A673 (cell line): ENCODE measurements around the gene DHRS7C. TPM values are rescaled to one million over a fixed set of nuclear protein-coding genes. Genes with fewer than 3 reads are reported as not detected.

Experiments
- BruUV-seq: library from RNA; stranded (reverse); fragments of 400-500 nt; replicated peaks from 2 replicates; lab custom pipeline; 2021; lab: Mats Ljungman, UMichigan
- CTCF ChIA-PET: fragments of 300-600 bp; sonication (Branson Sonifier 250); formaldehyde crosslinking; loops from one replicate; lab custom pipeline; 2022; ENCODE audit warnings: antibody characterized with exemption; lab: Charles Lee
- POLR2A ChIA-PET: fragments of 300-600 bp; sonication (Branson Sonifier 250); formaldehyde crosslinking; loops from one replicate; lab custom pipeline; 2022; ENCODE audit warnings: antibody characterized with exemption; ENCODE audit not compliant: low non-redundant PET; lab: Charles Lee
- DNase-seq: peaks from one replicate; pipeline ENCODE4 v3.0.0-alpha.2; 2015; ENCODE audit warnings: low spot score
- H3K27ac ChIP-seq: fragments of 200-600 bp; sonication (generic); 2 replicates; pipeline ENCODE4 v1.5.1; 2016; ENCODE audit warnings: mixed run types, low read depth, mild to moderate bottlenecking, mixed read lengths, antibody characterized with exemption, low read length; ENCODE audit not compliant: poor library complexity, severe bottlenecking
- H3K27me3 ChIP-seq: fragments of 200-600 bp; sonication (generic); replicated peaks from 2 replicates; pipeline ENCODE4 v1.6.1; 2017; ENCODE audit warnings: mixed run types, low read depth, mild to moderate bottlenecking, mixed read lengths, antibody characterized with exemption, low read length; ENCODE audit not compliant: insufficient read depth, poor library complexity
- H3K36me3 ChIP-seq: fragments of 200-600 bp; sonication (generic); 2 replicates; pipeline ENCODE4 v1.6.1; 2016; ENCODE audit warnings: mixed run types, mild to moderate bottlenecking, mixed read lengths, antibody characterized with exemption, low read length; ENCODE audit not compliant: insufficient read depth, poor library complexity, severe bottlenecking
- H3K4me1 ChIP-seq: fragments of 200-600 bp; sonication (generic); 2 replicates; pipeline ENCODE4 v1.6.1; 2017; ENCODE audit warnings: mixed run types, mild to moderate bottlenecking, mixed read lengths, antibody characterized with exemption, low read length; ENCODE audit not compliant: insufficient read depth, poor library complexity, severe bottlenecking
- H3K4me3 ChIP-seq: fragments of 200-600 bp; sonication (generic); 2 replicates; pipeline ENCODE4 v1.5.1; 2016; ENCODE audit warnings: low read depth, mixed run types, mild to moderate bottlenecking, mixed read lengths, low read length; ENCODE audit not compliant: poor library complexity, severe bottlenecking
- H3K9me3 ChIP-seq: fragments of 200-600 bp; sonication (generic); 2 replicates; pipeline ENCODE4 v1.6.1; 2016; ENCODE audit warnings: mixed run types, low read depth, mild to moderate bottlenecking, mixed read lengths, antibody characterized with exemption, low read length; ENCODE audit not compliant: poor library complexity, severe bottlenecking
- EZH2 ChIP-seq: fragments of 200-600 bp; sonication (generic); IDR thresholded peaks from 2 replicates; pipeline ENCODE4 v1.6.1; 2017; ENCODE audit warnings: borderline replicate concordance, low read depth, mild to moderate bottlenecking, mixed read lengths, antibody characterized with exemption, low read length; ENCODE audit not compliant: poor library complexity, severe bottlenecking
- intact Hi-C: fragments of 100-400 bp; cut with micrococcal nuclease; formaldehyde crosslinking; loops from one replicate; pipeline ENCODE4 v1.10.0; 2022; ENCODE audit not compliant: unreplicated experiment
- total RNA-seq: library from RNA; stranded (reverse); gene quantifications from 2 replicates; pipeline ENCODE4 v1.2.3, GENCODE V29; 2021
- TF ChIP-seq, protein P1 (sequence below): fragments of 300-800, 200-600 bp; sonication (generic); conservative IDR thresholded peaks from 2 replicates; pipeline ENCODE4 v1.5.1; 2017; ENCODE audit warnings: low read depth, mild to moderate bottlenecking, antibody characterized with exemption, low read length, moderate library complexity, mixed read lengths

Gene DHRS7C
- total RNA-seq, 1 experiment from 2014 or later = not detected

DNA sequence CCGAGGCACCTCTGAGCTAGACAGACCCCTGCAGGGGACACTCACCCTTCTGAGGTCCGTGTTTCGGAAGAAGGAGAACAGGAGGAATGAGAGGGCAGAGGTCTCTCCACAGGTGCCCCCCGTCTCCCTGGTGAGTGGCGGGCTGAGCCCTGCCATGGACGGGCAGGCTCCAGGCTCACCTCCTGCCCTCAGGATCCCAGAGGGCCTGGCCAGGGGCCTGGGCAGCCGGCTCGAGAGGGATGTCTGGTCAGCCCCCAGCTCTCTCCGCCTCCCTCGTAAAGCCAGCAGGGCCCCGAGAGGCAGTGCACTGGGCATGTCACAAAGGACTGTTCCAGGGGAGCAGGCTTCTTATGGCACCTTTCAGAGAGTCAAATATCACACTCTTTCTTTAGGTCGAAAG, 62.8 kb downstream of the DHRS7C start:
- BruUV-seq = no TSS peak
- ChIA-PET POLR2A (no interaction called here), CTCF (interaction anchor here (0.6 to 1.2 kb wide), 4 partner anchors 16 to 849 kb away, joined by 3 to 10 read pairs (median 6); no protein-coding TSS in a partner anchor)
- TF ChIP-seq, protein P1, sequence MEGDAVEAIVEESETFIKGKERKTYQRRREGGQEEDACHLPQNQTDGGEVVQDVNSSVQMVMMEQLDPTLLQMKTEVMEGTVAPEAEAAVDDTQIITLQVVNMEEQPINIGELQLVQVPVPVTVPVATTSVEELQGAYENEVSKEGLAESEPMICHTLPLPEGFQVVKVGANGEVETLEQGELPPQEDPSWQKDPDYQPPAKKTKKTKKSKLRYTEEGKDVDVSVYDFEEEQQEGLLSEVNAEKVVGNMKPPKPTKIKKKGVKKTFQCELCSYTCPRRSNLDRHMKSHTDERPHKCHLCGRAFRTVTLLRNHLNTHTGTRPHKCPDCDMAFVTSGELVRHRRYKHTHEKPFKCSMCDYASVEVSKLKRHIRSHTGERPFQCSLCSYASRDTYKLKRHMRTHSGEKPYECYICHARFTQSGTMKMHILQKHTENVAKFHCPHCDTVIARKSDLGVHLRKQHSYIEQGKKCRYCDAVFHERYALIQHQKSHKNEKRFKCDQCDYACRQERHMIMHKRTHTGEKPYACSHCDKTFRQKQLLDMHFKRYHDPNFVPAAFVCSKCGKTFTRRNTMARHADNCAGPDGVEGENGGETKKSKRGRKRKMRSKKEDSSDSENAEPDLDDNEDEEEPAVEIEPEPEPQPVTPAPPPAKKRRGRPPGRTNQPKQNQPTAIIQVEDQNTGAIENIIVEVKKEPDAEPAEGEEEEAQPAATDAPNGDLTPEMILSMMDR = no peak
- no peak for TF ChIP-seq EZH2
- Histone ChIP-seq H3K27ac (no peak overlapping the region), H3K27me3 (peaks cover 22% of the 10 kb centered on the region), H3K9me3 (no peaks in the 10 kb centered on the region), H3K36me3 (no peaks in the 10 kb centered on the region), H3K4me3 (no peak overlapping the region), H3K4me1 (no peaks in the 10 kb centered on the region)
- intact Hi-C loops = loop anchor here (10.0 kb wide), 1 partner anchor 166 kb away; no protein-coding TSS in a partner anchor
- DNase-seq = no peak

DNA sequence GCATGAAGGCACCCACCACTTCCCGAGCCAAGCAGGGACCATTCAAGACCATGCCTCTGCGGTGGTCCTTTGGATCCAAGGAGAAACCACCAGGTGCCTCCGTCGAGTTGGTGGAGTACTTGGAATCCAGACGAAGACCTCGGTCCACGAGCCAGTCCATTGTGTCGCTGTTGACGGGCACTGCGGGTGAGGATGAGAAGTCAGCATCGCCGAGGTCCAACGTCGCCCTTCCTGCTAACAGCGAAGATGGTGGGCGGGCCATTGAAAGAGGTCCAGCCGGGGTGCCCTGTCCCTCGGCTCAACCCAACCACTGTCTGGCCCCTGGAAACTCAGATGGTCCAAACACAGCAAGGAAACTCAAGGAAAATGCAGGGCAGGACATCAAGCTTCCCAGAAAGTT, 63.4 kb downstream of the DHRS7C start:
- H3K36me3 ChIP-seq = no peaks in the 10 kb centered on the region
- TF ChIP-seq, protein P1 = no peak
- no peak for TF ChIP-seq EZH2
- H3K27me3 ChIP-seq = peaks cover 22% of the 10 kb centered on the region
- H3K4me1 ChIP-seq = no peaks in the 10 kb centered on the region
- no peaks in the 10 kb centered on the region for H3K9me3 ChIP-seq
- no peak overlapping the region for H3K4me3 ChIP-seq
- H3K27ac ChIP-seq = no peak overlapping the region
- ChIA-PET POLR2A (no interaction called here), CTCF (interaction anchor here (0.7 to 1.2 kb wide), 2 partner anchors 17 to 41 kb away, joined by 4 to 10 read pairs; no protein-coding TSS in a partner anchor)
- intact Hi-C loops = loop anchor here (10.0 kb wide), 1 partner anchor 167 kb away; no protein-coding TSS in a partner anchor
- no peak for DNase-seq
- BruUV-seq = no TSS peak

DNA sequence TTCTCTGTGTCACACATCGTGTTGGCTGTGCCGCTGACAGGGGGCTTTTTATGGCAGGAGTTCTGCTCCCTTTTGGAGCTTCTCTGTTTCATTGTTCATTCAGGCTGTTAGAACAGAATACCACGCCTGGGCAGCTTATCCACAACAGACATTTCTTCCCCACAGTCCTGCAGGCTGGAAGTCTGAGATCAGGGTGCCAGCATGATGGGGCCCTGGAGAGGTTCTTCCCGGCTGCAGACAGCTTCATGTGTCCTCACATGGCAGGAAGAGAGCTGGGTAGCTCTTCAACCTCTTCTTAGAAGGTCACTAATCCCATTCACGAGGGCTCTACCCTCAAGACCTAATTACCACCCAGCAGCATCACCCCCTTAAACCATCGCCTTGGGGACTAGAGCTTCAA, 65.1 kb downstream of the DHRS7C start:
- intact Hi-C loops = loop anchor here (10.0 kb wide), 1 partner anchor 169 kb away; no protein-coding TSS in a partner anchor

More for the DNA sequence above, 65.1 kb downstream of the DHRS7C start:
- Histone ChIP-seq H3K27me3 (peaks cover 22% of the 10 kb centered on the region), H3K27ac (no peak overlapping the region), H3K36me3 (no peaks in the 10 kb centered on the region), H3K4me1 (no peaks in the 10 kb centered on the region), H3K4me3 (no peak overlapping the region), H3K9me3 (no peaks in the 10 kb centered on the region)
- no peak for TF ChIP-seq EZH2
- TF ChIP-seq, protein P1 = no peak
- POLR2A ChIA-PET = no interaction called here
- BruUV-seq = no TSS peak
- CTCF ChIA-PET = interaction anchor here (1.1 kb wide), 1 partner anchor 149 kb away, joined by 3 read pairs; the partner anchor contains the start of gene CFAP52
- no peak for DNase-seq
